SK-N-MC (cell line): Measurements from ENCODE around the gene SIGLEC11.

Experiments
- EZH2 ChIP-seq: fragments of 200-600 bp; sonication (generic); IDR thresholded peaks from one replicate; pipeline ENCODE4 v1.6.1; 2017; ENCODE audit warnings: antibody characterized with exemption
- FOXP2 ChIP-seq: optimal IDR thresholded peaks from 2 replicates; pipeline ENCODE3; 2011; ENCODE audit warnings: mild to moderate bottlenecking, moderate library complexity; ENCODE audit not compliant: insufficient read depth; ENCODE audit errors: extremely low read length, control extremely low read depth
- POLR2AphosphoS5 ChIP-seq: IDR thresholded peaks from 2 replicates; pipeline ENCODE4 v1.6.1; 2012; ENCODE audit warnings: mild to moderate bottlenecking, low read depth, low read length, borderline replicate concordance

DNA sequence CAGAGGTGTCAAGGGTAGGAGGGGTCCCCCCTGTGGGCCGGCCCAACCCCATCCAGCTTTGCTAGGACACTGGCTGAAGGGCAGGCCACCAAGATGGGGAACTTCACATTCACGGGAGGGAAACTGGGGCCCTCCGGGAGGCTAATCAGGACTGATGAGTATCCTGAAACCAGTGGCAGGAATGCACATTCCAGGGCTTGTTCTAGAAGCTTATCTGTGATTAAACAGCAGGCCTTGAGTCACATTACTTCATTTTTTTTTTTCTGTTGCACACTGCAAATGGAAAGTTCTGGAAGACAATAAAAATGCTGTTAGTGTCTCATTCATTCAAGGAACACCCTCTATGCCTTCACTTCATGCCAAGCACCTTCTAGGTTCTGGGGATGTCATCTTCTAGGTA is 15.5 kb upstream of the SIGLEC11 start:
- TF ChIP-seq POLR2AphosphoS5 (no peak), EZH2 (no peak), FOXP2 (no peak)
